Endothelial cell of umbilical vein (primary cell): Measurements from ENCODE around the gene HSD17B2.

Experiments used
- CTCF ChIP-seq, 2 donors: IDR thresholded peaks; 1 replicate in 1 of 2; 2 replicates in 1 of 2; pipeline ENCODE4 v1.5.1; 2011; ENCODE audit warnings: low read length in 2 of 2, mild to moderate bottlenecking in 2 of 2, moderate library complexity in 2 of 2, control low read depth in 1 of 2, inconsistent platforms in 1 of 2, low read depth in 1 of 2; ENCODE audit not compliant: insufficient read depth in 1 of 2; ENCODE audit errors: extremely low read depth in 1 of 2
- EZH2 ChIP-seq: IDR thresholded peaks from 2 replicates; pipeline ENCODE4 v1.6.1; 2012; ENCODE audit warnings: borderline replicate concordance, low read depth, mild to moderate bottlenecking, moderate library complexity, low read length, inconsistent platforms; ENCODE audit not compliant: severe bottlenecking
- GATA2 ChIP-seq: IDR thresholded peaks from 2 replicates; pipeline ENCODE4 v1.7.0; 2011; ENCODE audit warnings: low read depth, mild to moderate bottlenecking, moderate library complexity, mixed read lengths, low read length; ENCODE audit not compliant: insufficient read length, insufficient read depth

GRCh38 chr16:82016263-82016662 lies 18.8 kb upstream of the HSD17B2 start:
- TF ChIP-seq CTCF (IDR thresholded peaks at IDR 0.05; ENCODE audit: extremely low read depth in 1 of 2, insufficient read depth in 1 of 2, low read depth in 1 of 2, low read length in 2 of 2) (peak; percentile 52 to 58), EZH2 (no peak), GATA2 (peak; percentile 34)
